NT2/D1 (cell line): ENCODE data around the gene NSD2.

Experiments
- YY1 ChIP-seq: IDR thresholded peaks from 2 replicates; pipeline ENCODE4 v1.6.1; 2011; ENCODE audit not compliant: insufficient read length, insufficient read depth
- ZNF274 ChIP-seq: IDR thresholded peaks from 2 replicates; pipeline ENCODE4 v1.6.1; 2011; ENCODE audit warnings: mild to moderate bottlenecking, low read depth, low read length

DNA sequence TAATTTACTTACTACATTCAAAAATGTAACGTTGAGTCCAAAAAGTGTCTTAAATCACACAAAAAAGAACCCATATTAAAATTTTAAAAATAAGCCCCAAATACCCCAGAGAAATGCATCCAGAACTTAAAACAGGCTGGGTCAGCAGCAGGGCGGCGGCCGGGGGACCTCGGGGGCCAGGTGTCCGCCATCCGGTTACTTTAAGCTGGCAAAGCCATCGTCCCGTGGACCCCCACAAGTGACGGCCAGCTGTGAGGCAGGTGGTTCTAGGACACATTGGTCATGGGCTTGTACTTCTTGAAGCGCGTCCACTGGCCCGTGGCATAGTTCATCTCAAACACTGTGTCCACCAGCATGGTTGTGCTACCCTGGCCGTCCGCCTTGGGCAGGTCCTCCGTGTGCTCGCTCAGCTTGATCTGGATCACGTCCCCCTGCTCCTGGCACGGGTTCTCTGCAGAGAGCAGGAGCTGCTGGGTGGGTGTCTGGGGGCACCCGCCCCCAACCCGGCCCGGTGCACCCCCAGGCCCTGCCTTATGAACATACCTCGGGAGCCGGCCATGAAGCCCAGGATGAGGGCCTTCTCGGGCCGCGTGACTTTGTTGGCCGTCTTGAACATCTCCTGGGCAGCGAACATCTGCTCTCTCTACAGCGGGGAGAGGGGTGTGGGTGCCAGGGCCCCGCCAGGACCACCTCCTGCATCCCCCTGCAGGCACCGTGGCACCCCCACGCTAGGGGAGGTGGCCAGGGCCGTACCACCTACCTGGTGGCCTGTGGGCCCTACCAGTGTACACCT, 112.1 kb downstream of the NSD2 start:
- TF ChIP-seq YY1 (no peak), ZNF274 (no peak)
